ENCODE data around the gene APCDD1L.
A peak's percentile ranks its signal among the peaks of the same experiment; 100 is the strongest.

APCDD1L gene

DNA sequence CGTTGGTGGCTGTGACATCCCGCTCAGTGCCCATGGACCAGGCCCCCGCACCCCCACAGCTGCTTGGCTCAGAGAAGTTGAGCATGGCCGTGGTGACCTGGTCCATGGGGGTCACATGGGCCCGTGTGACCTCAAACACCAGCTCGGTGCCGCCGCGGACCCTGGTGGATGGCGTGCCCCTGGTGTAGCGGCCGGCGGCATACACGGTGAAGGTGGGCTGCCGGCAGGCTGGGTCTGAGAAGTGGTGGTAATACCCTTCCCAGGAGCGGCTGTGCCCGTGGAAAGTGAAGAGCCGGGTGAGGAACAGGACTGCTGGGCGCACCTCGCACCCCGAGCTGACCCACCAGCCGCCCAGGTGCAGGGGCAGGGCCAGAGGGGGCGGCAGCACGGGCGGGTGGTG, 54.1 kb downstream of the APCDD1L start:
- DNase-seq: no peak

DNA sequence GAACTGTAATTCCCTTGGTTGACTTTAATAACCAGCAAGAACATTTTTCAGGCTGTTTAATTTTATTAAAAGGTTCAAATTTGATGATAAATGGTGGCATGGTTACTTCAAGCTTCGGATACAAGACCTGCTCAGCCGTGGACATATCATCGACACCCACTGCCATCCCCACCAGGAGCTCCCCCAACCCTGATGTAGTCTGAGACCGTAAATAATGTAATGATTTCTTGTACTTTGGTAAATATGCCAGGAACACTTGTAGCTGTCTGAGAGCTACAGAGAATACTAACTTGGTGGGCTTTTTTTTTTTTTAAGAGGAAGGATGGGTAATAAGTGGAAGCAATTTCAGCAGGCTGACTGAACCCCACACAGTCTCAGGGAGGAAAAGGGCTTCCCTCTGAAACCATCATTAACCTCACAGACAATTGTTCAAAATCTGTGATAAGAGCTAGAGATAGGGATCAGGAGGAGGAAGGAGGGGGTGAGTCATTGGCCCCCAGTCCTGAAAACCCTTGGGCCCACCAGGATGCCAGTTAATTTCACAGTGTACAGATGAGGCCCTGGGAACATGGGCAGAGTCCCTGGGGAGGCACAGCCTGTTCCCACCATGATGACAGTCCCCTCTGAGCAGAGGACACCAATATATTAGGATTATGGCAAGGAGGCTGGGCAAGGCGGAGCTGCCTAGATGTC, 56.0 kb downstream of the APCDD1L start:
- no peak for DNase-seq

DNA sequence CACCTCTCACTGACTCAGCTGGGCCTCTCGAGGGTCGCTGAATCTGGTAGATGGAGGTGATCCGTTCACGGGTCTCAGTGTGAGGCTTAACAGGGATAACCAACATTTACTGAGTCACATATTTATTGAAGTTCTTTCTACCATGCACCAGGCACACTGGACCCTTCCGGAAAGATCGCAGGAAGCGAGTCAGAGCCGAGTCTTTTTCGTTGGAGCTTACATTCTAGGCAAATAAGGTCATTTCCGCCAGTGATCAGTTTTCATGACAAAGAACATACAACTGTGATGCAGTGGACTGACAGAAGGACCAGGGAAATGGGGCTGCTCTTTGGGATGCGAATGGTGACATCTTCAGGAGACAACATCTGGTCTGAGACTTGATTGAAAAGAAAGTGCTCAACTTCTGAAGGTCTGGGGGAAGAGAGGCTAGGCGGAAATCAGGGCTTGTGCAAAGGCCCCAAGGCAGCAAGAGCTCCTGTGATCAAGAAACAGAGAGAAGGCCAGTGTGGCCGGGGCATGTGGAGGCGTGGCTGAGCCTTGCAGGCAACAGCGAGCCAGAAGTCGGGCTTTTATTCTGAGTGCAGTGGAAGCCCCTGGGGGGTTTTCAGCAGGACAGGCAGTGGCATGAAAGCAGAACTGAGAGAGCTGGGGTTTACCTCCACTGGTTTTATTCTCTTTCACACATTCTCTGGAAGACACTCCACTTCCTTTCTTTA, 56.7 kb downstream of the APCDD1L start:
- DNase-seq: no peak

DNA sequence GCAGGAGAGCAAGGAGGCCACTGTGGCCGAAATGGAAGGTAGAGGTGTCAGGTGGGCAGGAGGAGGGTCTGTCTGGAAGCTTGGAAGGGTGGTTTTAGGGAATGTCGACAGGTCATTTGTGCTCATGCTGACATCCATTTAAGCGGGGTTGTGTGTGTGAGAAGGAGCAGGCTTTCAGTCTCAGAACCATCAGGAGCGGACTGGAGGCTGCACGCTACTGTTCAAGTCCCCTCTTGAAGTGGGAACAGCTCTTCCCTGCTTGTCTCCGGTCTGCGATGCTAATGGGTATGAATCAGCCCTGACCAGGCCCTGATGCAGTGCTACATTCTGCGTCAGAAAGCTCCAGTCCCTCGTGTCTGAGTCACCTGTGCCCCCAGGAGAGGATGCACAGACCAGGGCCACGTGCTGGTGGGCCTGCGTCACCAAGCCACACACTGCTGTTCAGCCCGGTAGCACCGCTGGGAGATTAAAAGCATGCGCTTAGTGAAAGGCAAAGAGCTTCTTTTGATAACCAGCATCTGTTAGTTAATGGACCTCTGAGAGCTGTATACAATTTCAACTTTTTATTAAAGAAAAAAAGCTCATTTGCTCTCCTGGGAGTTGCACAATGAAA, 58.0 kb downstream of the APCDD1L start:
- DNase-seq: no peak

- DNase-seq: no peak
Measured at GRCh38 chr20:58454460-58454859, 60.7 kb downstream of the APCDD1L start.

- DNase-seq: no peak
Measured at GRCh38 chr20:58453391-58453790, 61.8 kb downstream of the APCDD1L start.

GRCh38 chr20:58452667-58453255, 62.4 kb downstream of the APCDD1L start:
- no peak for DNase-seq

DNA sequence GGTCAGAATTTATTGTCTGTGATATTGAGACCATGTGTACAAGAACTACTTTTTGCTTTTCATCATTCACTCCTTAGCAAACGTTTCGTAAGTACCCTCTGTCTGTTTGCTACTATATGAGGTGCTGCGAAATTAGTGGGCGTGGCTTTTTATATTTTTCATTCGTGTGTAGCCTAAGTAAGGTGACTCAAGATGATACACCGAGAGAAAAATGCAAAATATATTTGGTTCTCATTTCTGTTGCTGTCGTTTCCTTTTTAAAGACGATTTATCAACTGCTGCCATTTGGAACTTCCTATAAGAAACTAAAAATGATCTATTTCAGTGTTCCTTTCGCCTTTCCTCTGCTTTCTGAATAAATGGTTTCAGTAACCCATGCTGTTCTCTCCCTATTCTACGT, 64.9 kb downstream of the APCDD1L start:
- no peak for DNase-seq

DNA sequence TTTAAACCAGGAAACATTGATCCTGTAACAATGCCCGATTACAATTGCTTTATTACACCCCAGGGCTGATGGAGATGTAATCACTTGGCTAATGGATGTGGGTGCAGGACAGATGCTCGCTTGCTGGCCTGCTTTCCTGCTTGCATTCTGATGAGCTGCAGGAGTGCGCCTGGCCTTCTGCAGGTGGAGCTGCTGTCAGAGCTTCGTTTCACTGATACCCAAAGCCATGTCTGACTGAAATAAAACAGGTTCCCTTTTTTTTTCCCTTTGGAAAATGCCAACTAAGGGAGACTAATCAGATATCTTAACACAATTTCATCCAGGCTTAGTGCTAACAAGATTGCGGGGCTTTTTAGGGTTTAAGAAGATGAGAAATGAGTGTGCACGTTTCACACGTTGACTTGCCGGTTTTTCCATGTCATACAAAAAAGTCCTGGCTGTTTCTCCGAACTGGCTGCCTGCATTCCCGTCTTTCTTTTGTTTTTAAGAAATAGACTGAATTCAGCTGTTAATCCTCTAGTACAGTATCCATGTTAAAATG, 65.4 kb downstream of the APCDD1L start:
- no peak for DNase-seq

DNA sequence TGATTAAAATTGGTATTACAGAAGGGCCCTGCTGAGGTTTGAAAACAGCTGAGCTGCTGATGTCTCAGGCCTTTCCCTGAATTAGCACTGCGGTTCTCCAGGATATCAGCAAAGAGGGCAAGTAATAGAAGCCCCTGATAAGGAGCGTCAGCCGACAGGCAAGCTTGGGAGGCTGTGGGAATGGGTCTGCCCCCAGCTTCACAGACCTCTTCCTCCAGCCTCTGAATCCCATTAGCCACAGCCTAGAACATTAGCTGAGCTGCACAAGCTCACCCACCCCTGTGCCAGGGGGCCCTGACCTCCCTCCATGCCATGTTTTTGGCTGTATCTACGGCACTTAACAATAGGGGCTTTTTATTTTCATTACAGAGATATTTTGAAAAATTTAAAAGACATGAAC, 66.2 kb downstream of the APCDD1L start:
- DNase-seq: no peak

DNA sequence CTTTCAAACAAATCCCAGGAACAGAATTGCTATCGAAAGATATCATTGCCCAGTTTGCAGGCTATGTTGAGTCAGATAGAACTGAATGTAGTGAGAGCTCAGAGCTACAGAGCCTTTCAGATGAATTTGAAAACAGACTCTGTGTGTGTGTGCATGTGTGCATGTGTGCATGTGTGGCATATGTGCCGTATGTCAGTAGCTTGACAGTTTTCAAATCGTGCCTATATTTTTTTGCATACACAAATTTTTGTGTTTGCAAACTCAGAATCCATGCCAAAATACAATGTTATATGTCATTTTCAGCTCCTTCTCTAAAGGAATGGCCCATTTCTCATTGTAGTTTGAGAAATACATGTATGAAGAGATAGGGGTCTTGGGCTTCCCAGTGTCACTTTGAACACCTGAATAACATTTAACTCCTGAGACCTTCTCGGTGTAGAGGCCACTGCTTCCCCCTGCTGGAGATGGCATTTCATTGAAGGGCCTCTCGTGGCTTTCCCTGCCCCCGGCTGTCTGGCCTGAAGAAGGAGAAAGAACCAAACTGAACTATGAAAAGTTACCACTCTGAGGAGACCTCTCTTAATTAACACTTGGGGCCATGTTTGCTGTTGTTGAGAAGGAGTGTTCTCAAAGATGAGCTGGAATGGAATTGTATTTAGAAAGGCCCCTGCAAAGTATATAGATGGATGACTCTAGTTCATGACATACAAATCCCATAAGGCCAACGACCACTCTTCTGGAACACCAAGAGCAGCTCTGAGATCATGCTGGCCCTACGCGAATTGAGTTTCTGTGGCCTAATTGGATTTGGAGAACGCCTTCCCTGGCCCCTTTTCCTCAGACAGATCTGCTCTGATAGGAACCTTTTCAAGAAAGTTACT, 67.4 kb downstream of the APCDD1L start:
- DNase-seq: peak; percentile 70

DNA sequence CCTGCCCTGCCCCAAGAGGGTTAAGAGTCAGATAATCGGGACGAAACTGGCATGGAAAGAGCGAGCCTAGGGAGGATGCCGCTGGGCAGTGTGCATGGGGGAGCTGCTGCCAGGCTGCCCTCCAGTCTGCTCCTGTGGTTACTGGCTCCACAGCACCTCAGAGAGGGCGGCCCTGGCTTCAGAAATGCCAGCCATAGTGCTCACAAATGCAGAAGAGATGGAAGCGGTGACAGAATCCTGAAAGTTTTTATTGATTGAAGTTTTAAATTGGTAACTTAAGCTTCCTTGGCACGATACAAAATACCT, 68.3 kb downstream of the APCDD1L start:
- no peak for DNase-seq

- no peak for DNase-seq
Measured at GRCh38 chr20:58446264-58446959, 68.8 kb downstream of the APCDD1L start.

DNA sequence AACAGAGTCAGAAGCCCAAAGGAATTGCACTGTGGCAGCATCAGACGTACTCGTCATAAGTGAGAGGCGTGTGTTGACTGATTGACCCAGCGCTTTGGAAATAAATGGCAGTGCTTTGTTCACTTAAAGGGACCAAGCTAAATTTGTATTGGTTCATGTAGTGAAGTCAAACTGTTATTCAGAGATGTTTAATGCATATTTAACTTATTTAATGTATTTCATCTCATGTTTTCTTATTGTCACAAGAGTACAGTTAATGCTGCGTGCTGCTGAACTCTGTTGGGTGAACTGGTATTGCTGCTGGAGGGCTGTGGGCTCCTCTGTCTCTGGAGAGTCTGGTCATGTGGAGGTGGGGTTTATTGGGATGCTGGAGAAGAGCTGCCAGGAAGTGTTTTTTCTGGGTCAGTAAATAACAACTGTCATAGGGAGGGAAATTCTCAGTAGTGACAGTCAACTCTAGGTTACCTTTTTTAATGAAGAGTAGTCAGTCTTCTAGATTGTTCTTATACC, 70.4 kb downstream of the APCDD1L start:
- no peak for DNase-seq

DNA sequence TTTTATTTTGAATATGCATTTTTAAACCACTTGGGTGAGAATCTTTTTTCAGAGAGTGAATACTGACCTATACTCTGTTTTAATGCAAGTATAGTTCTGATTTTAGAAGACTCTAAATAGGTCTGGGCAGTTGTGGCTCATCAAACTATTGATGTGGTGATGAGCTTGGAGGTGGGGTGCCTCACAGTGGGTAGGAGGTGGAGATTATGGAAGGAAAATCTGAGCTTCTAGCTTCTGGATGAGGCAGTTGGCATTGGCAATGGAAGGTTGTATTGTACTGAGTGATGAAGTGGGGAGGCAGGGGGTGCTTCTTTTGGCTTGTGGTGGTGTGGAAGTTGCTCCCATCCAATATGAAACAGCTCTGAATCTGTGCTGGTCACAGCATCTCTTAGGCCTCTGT, 73.5 kb downstream of the APCDD1L start:
- DNase-seq: no peak

- no peak for DNase-seq
Measured at GRCh38 chr20:58440021-58440767, 75.0 kb downstream of the APCDD1L start.

GRCh38 chr20:58438970-58439808, 76.0 kb downstream of the APCDD1L start:
- no peak for DNase-seq

DNA sequence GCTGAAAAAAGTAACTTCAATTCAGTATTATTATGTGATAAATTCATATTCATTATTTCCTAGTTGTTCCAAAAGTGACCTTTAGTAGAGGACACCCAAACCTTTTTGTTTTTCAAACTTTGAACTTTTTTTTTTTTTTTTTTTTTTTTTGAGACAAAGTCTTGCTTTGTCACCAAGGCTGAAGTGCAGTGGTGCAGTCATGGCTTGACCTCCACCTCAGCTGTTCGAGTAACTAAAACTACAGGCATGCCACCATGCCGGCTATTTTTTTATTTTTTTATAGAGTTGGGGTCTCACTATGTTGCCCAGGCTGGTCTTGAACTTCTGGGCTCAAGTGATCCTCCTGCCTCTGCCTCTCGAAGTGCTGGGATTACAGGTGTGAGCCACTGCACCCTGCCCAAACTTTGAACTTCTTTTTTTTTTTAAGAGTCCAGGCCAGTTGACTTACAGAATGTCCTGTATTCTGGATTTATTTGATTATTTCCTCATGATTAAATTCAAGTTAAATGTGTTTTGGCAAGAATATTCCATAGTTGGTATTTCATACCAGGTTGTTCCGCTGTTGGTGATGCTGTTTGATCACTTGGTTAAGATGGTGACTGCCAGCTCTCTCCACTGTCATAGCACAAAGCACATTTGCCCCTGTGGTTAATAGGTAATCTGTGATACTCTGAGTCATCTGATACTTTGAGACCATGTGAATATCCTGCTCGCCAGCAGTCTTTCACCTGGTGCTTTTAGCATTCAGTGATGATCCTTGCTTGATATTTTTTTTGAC, 78.1 kb downstream of the APCDD1L start:
- DNase-seq: no peak

GRCh38 chr20:58435237-58435636, 80.0 kb downstream of the APCDD1L start:
- no peak for DNase-seq
